Measurements from ENCODE around the gene CEP250. TPM values are rescaled to one million over a fixed set of nuclear protein-coding genes. Genes with fewer than 3 reads are reported as not detected.

Gene CEP250
- total RNA-seq, 1 experiment from 2014 or later: 42.3 TPM

DNA sequence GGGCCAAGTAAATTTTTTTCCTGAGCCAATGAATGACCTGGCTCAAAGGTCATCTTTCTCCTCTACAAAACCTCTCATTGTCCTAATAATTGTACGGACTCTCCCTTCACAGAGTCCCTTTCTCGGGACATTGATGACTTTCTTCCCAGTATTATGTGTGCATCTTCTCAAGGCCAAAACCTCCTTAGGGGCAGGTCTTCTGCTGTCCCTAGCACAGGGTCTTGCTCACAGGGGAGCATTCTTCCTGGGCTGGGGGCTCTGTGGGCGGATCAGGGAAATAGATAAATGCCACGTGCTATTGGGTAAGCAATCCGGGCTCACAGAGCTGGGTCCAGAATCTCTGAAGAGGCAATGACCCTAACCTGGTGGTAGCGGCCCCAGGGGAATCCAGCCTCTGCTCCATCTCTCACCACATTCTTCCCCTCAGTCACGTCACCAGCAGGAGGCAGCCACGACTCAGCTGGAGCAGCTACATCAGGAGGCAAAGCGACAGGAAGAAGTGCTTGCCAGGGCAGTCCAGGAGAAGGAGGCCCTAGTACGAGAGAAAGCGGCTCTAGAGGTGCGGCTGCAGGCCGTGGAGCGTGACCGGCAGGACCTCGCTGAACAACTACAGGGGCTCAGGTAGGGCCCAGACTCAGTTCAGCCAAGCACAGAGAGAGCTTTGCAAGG is 23.5 kb downstream of the CEP250 start:
- Histone ChIP-seq H3K4me1 (ENCODE audit: control insufficient read depth in 1 of 2, insufficient read depth in 2 of 2, low read length in 2 of 2) (no peaks in the 10 kb centered on the region), H3K27me3 (ENCODE audit: insufficient read depth, low read length) (no peaks in the 10 kb centered on the region), H3K9me2 (ENCODE audit: insufficient read depth) (no peaks in the 10 kb centered on the region), H3K9me3 (ENCODE audit: control insufficient read depth in 1 of 2, insufficient read depth in 1 of 2, low read depth in 1 of 2, low read length in 2 of 2) (0 out of 4 replicates have a peak, but pooled peaks cover 0 to 2% of the 10 kb centered on the region in 2 experiments), H3K4me2 (ENCODE audit: low read length) (no peak overlapping the region), H4K20me1 (ENCODE audit: insufficient read depth) (no peaks in the 10 kb centered on the region), H3K36me3 (ENCODE audit: control insufficient read depth in 1 of 2, insufficient read depth in 2 of 2, low read length in 2 of 2) (peaks cover 30 to 46% of the 10 kb centered on the region in 2 experiments), H3K9ac (ENCODE audit: low read length) (no peak overlapping the region), H3K4me3 (replicated peaks in 1 of 2; ENCODE audit: low read depth in 1 of 2, low read length in 2 of 2) (no peak overlapping the region), H3K79me2 (ENCODE audit: insufficient read depth, low read length) (no peaks in the 10 kb centered on the region), H3K27ac (ENCODE audit: low read depth, low read length) (no peak overlapping the region), H2AFZ (ENCODE audit: low read depth, low read length, poor library complexity, severe bottlenecking) (no peak overlapping the region)
- ATAC-seq: peak; percentile 62
- no peak for DNase-seq (ENCODE audit: low read depth, low spot score)
- no TSS peak for BruUV-seq (replicated peaks)
- POLR2A ChIA-PET: no interaction called here
- CTCF ChIA-PET: interaction anchor here (1.4 kb wide), 1 partner anchor 17 kb away, joined by 3 read pairs; no protein-coding TSS in a partner anchor
- RAD21 ChIA-PET (ENCODE audit: low non-redundant PET in 1 of 2, low total read pairs in 2 of 2, uncharacterized antibody in 2 of 2, unreplicated experiment in 2 of 2): interaction anchor here in 1 of 2 experiments (0.7 kb wide), 1 partner anchor 468 kb away, joined by 3 read pairs; no protein-coding TSS in a partner anchor
- intact Hi-C loops (cut with micrococcal nuclease): no loop called here
- TF ChIP-seq EZH2 (IDR thresholded peaks at IDR 0.05) (no peak), RAD21 (IDR thresholded peaks at IDR 0.05; ENCODE audit: low read depth) (peak; percentile 33; the same call in 1 of the 2 replicates), ZFX (IDR thresholded peaks at IDR 0.05) (no peak), POLR2A (IDR thresholded peaks at IDR 0.05; ENCODE audit: borderline replicate concordance, extremely low read depth, insufficient read depth, insufficient read length) (no peak), EGR1 (IDR thresholded peaks at IDR 0.05; ENCODE audit: low read depth) (no peak), CBX3 (IDR thresholded peaks at IDR 0.05; ENCODE audit: low read depth) (no peak), POLR2AphosphoS5 (IDR thresholded peaks at IDR 0.05; ENCODE audit: low read depth, low read length) (no peak), SP1 (IDR thresholded peaks at IDR 0.05; ENCODE audit: low read depth) (no peak)
- TF ChIP-seq, protein P1, sequence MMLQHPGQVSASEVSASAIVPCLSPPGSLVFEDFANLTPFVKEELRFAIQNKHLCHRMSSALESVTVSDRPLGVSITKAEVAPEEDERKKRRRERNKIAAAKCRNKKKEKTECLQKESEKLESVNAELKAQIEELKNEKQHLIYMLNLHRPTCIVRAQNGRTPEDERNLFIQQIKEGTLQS (IDR thresholded peaks at IDR 0.05): no peak
- TF ChIP-seq, protein P2, sequence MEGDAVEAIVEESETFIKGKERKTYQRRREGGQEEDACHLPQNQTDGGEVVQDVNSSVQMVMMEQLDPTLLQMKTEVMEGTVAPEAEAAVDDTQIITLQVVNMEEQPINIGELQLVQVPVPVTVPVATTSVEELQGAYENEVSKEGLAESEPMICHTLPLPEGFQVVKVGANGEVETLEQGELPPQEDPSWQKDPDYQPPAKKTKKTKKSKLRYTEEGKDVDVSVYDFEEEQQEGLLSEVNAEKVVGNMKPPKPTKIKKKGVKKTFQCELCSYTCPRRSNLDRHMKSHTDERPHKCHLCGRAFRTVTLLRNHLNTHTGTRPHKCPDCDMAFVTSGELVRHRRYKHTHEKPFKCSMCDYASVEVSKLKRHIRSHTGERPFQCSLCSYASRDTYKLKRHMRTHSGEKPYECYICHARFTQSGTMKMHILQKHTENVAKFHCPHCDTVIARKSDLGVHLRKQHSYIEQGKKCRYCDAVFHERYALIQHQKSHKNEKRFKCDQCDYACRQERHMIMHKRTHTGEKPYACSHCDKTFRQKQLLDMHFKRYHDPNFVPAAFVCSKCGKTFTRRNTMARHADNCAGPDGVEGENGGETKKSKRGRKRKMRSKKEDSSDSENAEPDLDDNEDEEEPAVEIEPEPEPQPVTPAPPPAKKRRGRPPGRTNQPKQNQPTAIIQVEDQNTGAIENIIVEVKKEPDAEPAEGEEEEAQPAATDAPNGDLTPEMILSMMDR (IDR thresholded peaks at IDR 0.05 in 2 of 3, conservative IDR thresholded peaks at IDR 0.05 in 1 of 3; ENCODE audit: borderline replicate concordance in 1 of 3, insufficient read depth in 1 of 3, low read depth in 2 of 3, low read length in 2 of 3): peak in 2 of 3 experiments; percentile 27; a peak in 2 of 6 replicates

Measured in HCT116 (cell line).